Neutrophil (primary cell): ENCODE measurements around the gene ITGA3.

Experiments used
- H3K27ac ChIP-seq: fragments of 200-600 bp; sonication (generic); 2 replicates; pipeline ENCODE4 v1.5.1; 2016; ENCODE audit warnings: mild to moderate bottlenecking, moderate library complexity
- H3K27me3 ChIP-seq: fragments of 200-600 bp; sonication (generic); 2 replicates; pipeline ENCODE4 v1.6.0; 2016; ENCODE audit warnings: mild to moderate bottlenecking
- H3K36me3 ChIP-seq: fragments of 200-600 bp; sonication (generic); 2 replicates; pipeline ENCODE4 v1.5.1; 2017
- H3K4me1 ChIP-seq, 2 experiments: fragments of 200-600 bp in 1 of 2; sonication (generic) in 1 of 2; 1 replicate in 1 of 2; 2 replicates in 1 of 2; pipeline versions ENCODE4 v1.5.1 to v1.6.1; 2013 to 2016; ENCODE audit warnings: low read depth in 1 of 2, low read length in 1 of 2, mild to moderate bottlenecking in 1 of 2, moderate library complexity in 1 of 2; ENCODE audit not compliant: control insufficient read depth in 1 of 2, insufficient read depth in 1 of 2
- H3K4me3 ChIP-seq, 2 experiments: fragments of 200-600 bp in 1 of 2; sonication (generic) in 1 of 2; 1 replicate in 1 of 2; 2 replicates in 1 of 2; pipeline ENCODE4 v1.5.1; 2013 to 2016; ENCODE audit warnings: low read depth in 1 of 2, low read length in 1 of 2, mild to moderate bottlenecking in 1 of 2, moderate library complexity in 1 of 2
- H3K9me3 ChIP-seq: fragments of 200-600 bp; sonication (generic); 2 replicates; pipeline ENCODE4 v1.5.1; 2016
- TF ChIP-seq, protein P1 (sequence below): fragments of 200-600 bp; sonication (generic); IDR thresholded peaks from 2 replicates; pipeline ENCODE4 v1.5.1; 2016; ENCODE audit warnings: antibody characterized with exemption

ITGA3 gene

DNA sequence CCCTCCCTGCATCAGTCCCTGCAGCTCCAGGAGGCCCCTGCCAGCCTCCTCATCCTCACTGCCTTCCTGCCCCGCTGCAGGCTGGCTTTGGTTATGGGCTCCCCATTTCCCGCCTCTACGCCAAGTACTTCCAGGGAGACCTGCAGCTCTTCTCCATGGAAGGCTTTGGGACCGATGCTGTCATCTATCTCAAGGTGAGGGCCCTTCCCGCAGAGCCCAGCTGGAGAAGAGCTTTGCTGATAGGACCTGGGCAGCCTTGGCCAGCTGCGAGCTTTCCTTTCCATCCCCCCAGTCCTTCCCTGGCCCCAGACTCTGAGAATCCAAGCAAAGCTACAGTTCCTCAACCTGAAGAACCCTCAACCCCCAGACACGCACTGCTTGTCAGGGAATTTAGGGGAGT is 53.3 kb downstream of the ITGA3 start:
- TF ChIP-seq, protein P1, sequence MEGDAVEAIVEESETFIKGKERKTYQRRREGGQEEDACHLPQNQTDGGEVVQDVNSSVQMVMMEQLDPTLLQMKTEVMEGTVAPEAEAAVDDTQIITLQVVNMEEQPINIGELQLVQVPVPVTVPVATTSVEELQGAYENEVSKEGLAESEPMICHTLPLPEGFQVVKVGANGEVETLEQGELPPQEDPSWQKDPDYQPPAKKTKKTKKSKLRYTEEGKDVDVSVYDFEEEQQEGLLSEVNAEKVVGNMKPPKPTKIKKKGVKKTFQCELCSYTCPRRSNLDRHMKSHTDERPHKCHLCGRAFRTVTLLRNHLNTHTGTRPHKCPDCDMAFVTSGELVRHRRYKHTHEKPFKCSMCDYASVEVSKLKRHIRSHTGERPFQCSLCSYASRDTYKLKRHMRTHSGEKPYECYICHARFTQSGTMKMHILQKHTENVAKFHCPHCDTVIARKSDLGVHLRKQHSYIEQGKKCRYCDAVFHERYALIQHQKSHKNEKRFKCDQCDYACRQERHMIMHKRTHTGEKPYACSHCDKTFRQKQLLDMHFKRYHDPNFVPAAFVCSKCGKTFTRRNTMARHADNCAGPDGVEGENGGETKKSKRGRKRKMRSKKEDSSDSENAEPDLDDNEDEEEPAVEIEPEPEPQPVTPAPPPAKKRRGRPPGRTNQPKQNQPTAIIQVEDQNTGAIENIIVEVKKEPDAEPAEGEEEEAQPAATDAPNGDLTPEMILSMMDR = no peak
- Histone ChIP-seq H3K27ac (no peak overlapping the region), H3K4me1 (no peaks in the 10 kb centered on the region), H3K4me3 (no peak overlapping the region), H3K9me3 (no peaks in the 10 kb centered on the region), H3K27me3 (peaks cover 6% of the 10 kb centered on the region), H3K36me3 (no peaks in the 10 kb centered on the region)

DNA sequence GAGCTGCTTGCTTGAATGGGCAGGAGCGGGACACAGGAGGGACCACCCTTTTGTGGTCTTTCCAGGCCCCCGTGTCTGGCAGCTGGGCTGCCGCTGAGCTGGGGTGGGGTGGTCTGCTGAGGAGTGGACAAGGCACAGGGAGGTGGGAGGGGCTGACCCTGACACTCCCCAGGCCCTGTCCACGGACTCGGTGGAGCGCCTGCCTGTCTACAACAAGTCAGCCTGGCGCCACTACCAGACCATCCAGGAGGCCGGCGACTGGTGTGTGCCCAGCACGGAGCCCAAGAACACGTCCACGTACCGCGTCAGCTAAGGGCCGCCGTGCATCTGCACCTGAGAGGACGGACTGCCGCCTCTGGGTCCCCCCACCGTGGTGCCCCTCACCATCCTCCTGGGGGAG is 53.9 kb downstream of the ITGA3 start:
- Histone ChIP-seq H3K4me1 (no peaks in the 10 kb centered on the region), H3K9me3 (no peaks in the 10 kb centered on the region), H3K4me3 (no peak overlapping the region), H3K27ac (no peak overlapping the region), H3K36me3 (no peaks in the 10 kb centered on the region), H3K27me3 (peaks cover 11% of the 10 kb centered on the region)
- TF ChIP-seq, protein P1 = no peak

DNA sequence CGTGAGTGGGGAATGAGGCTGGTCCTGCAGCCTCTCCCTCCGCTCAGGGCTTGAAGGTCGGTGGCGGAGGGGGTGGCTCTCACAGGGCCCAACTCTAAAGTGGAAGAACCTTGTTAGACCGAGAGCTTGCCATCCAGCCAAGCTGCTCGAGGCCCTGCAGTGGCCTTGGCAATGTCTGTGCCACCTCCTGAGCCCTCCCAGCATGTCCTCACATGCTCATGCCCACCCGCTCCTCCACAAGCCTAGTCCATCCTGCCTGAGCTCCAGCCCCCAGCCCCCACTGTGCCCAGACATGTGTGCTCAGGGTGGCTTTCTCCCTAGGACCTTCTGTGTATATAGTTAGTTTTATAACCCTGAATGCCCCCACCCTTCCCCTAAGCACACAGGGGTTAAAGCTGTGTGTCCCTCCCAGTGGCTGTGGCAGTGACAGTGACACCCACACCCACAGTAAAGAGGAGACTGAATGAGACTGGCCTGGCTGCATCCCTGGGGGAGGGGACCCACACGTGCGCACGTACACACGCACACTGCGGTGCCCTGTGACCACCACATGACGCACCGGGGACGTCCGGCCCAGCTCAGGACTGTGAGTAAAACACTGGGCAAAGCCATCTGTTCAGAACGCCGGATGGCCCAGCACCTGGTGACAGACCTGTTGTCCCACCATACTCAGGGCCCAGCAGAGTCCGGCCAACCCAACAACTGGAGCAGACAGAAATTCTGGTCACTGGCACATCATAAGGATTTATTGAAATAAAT is 54.9 kb downstream of the ITGA3 start:
- Histone ChIP-seq H3K27ac (no peak overlapping the region), H3K4me1 (no peaks in the 10 kb centered on the region), H3K27me3 (peaks cover 21% of the 10 kb centered on the region), H3K36me3 (no peaks in the 10 kb centered on the region), H3K4me3 (no peak overlapping the region), H3K9me3 (no peaks in the 10 kb centered on the region)
- TF ChIP-seq, protein P1 = no peak

DNA sequence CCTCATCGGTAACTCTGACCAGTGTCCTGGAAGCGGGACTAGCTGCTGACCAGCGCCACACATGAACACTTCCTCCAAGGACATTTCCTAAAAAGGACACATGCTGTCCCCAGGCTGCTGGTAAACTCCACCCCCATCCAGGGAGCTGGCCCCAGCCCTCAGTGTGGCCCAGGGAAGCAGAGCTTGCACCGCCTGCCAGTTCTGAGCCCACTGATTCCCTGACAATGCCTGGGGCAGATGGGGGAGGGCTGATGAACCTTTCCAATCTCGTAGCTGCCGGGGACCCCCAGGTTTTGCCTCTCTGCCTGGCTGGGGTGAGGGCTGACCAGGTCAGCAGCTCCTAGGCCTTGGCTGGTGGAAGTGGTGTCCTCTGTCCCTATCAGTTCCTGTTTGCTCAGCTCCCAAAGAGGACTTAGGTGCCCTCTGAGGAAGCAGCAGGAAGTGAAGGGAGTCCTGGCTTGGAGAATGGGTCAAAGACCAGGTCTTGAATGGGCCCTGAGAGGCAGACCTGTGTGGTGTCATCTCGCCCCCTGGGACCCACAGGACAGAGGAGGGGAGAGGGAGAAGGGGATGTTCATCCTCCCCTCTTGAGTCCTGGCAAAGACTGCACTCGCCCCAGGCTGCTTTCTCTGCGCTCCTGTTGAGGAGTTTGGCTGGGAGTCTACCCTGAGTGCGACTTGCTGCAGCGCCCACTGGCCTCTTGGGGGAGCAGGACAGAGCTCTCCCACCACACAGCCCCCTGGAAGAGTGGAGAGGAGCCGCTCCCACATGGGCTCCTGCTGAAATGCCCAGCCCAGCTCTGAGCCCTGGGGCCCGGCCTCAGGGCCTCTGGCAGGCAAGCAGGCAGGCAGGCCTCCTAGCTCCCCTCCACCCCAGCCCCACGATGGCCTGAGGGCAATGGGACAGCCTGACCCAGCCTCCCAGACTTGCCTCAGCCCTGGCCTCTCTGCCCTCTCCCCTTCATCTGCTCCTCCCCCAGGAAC is 56.1 kb downstream of the ITGA3 start:
- TF ChIP-seq, protein P1 = no peak
- no peaks in the 10 kb centered on the region for H3K9me3 ChIP-seq
- H3K27me3 ChIP-seq = peaks cover 33% of the 10 kb centered on the region
- no peaks in the 10 kb centered on the region for H3K36me3 ChIP-seq
- H3K4me1 ChIP-seq = peaks cover 0 to under 1% of the 10 kb centered on the region in 2 experiments
- H3K27ac ChIP-seq = no peak overlapping the region
- H3K4me3 ChIP-seq = no peak overlapping the region

DNA sequence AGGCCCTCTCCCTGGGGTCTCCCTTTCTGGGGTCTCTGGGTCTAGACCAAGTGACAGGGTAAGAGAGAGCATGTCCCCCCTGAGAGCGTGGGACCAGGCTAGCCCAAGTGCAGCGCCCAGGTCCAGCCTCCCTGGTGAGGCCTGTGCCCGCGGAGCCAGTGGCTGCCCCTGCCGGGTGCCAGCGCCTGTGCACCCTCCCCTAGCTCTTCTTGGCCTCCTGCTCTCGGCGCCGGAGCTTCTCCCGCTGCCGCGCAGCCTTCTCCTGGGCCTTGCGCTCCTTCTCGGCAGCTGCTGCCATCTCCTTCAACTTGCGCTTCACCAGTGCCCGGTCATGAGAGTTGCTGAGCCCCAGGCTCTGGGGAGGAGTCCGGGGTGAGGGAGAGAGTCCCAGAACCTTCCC is 56.8 kb downstream of the ITGA3 start:
- Histone ChIP-seq H3K36me3 (no peaks in the 10 kb centered on the region), H3K4me3 (no peak overlapping the region)
- TF ChIP-seq, protein P1 = no peak

More for the DNA sequence above, 56.8 kb downstream of the ITGA3 start:
- Histone ChIP-seq H3K27me3 (peaks cover 40% of the 10 kb centered on the region), H3K9me3 (no peaks in the 10 kb centered on the region), H3K27ac (no peak overlapping the region), H3K4me1 (peaks cover 2 to 7% of the 10 kb centered on the region in 2 experiments)
